ENCODE measurements around the gene NOS1AP.
"Not testable (repeated sequence)": the region's sequence is repeated elsewhere in the genome, so short reads cannot be mapped to it uniquely, and the experiment has no call there.

NOS1AP gene

DNA sequence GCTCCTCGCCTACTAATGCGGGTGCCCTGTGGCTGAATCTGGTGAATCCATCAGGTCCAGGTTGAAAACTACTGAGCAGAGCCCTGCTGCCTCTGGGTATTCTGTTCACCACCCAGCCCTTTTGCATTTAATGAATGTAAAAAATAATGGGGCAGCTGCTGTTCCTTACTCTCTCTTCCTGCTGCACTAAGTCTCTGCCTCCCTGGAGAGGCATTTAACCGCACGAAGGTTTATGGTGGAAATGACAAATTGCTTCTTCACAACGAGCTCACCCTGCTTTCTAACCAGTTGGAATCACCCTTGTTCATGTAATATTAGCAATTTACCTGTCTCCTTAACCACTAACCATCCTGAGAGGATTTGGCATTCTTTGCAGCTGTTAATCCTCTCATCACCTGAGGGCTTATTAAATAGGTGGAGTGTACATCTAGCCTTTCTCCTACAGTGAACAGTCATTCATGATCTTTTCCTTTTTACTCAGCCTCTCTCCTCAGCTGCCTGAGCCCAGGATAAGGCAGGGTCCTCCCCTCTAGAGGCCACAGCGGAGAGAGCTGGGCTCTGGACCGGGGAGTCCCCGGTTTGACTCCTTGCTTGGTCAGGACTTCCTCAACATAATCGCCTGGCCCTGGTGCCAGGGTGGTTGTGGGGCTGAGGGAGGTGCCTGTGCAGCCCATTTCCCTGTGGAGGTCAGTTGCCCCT lies 97.6 kb downstream of the NOS1AP start:
- DNase-seq (ENCODE audit: low read depth in 2 of 2), result no peak

DNA sequence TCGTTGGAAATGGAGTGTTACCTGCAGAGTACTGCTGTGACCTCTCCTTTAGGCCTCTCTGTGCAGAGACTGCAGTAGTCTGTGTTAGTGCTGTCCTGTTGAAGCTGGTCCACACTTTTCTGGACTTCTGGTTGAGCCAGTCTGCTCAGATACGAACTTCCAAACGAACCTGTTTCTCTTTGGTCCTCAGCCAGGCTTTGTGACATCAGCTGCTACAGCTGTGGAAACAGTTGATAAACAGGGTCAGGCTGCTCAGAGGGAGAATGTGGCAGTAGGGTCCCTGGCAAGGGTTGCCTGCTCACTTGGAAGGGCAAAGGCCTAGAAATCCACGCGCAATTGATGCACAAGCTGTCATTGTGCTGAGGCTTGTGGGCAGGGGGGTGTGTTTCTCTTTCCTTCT lies 98.8 kb downstream of the NOS1AP start:
- DNase-seq (ENCODE audit: low read depth in 2 of 2), result no peak

DNA sequence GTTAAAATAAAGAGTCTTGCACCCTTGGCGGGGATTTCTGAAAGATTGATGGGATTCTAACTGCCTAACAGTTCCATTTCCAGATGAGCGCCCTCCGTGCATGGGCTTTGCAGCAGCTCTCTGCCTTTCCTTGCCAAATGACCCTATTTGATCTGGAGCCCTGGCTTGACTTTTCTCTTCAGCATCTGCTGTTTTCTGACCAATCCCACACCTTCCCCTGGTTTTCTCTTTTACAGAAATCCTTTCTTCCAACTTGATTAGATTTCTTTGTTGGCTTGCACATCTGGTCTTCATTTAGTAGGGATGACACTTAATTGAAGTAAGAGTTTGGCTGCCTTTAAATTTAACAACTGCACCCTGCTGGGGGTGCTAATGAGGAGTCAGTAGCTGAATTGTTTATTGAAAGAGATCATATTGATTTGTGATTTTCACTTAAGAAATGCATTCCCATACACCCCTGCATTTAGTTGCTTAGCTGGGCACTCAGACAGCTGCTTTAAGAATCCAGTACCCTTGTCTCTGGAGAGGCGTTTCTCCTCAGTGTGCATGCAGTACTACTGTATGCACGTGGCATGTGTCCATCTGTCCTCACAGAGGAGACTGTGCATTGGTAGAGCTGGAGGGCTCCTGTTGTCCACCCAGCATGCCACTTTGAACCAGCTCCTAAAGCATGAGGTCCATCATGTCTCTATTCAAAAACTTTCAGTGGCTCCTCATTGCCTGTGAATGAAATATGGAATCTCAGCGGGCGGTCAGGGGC lies 99.7 kb downstream of the NOS1AP start:
- DNase-seq (ENCODE audit: low read depth in 2 of 2), result no peak

DNA sequence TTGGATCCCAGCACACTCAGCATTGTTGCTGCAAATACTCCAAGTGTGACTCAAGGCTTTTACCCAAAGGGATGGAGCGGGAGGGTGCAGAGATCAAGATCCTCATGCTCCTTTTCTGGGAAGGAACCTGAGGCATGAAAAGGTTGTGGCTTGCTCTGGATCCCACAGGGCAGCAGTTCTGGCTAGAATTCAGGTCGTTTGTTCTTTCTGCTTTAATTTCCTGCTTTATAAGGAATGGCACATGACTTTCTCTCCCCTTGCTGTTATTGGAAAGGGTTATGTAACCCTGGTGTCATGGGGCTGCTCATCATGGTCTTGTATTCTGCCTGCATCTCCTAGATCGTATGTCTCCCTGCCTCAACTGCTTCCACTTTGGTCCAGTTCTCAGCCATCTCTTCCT lies 101.6 kb downstream of the NOS1AP start:
- no peak for DNase-seq (ENCODE audit: low read depth in 2 of 2)

DNA sequence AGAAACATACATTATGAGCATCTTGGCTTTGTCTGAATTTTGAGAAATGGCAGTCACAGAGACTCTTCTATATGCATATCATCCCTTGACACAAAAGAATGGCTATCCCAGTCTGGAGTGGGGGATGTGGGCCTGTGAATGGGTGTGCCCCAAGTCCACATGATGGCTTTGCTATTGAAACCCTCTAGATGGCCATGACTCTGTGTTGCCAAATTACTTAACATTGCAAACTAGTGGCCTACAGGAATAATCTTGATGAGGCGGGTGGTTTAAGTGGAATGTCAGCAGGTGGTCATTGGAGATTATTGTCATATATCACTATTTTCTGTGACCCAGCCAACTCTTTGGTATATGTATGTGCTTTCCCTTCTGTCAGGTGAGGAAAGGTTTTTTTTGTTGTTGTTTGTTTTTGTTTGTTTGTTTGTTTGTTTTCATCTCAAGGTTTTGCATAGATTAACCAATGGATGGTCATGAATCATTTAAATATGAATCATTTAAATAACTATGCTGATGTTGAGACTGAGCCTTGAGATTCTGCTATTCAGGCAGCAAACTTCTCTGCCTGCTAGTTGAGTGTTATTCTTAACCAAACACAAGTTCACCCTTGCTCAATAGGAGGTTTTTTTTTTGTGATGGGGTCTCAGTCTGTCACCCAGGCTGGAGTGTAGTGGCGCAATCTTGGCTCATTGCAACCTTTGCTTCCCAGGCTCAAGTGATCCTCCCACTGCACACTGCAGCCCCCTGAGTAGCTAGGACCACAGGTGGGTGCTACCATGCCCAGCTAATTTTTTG lies 103.0 kb downstream of the NOS1AP start:
- no peak for DNase-seq (ENCODE audit: low read depth in 2 of 2)

DNA sequence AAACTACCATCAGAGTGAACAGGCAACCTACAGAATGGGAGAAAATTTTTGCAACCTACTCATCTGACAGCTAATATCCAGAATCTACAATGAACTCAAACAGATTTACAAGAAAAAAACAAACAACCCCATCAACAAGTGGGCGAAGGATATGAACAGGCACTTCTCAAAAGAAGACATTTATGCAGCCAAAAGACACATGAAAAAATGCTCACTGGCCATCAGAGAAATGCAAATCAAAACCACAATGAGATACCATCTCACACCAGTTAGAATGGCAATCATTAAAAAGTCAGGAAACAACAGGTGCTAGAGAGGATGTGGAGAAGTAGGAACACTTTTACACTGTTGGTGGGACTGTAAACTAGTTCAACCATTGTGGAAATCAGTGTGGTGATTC lies 104.1 kb downstream of the NOS1AP start:
- not testable (repeated sequence) for DNase-seq (ENCODE audit: low read depth in 2 of 2)

DNA sequence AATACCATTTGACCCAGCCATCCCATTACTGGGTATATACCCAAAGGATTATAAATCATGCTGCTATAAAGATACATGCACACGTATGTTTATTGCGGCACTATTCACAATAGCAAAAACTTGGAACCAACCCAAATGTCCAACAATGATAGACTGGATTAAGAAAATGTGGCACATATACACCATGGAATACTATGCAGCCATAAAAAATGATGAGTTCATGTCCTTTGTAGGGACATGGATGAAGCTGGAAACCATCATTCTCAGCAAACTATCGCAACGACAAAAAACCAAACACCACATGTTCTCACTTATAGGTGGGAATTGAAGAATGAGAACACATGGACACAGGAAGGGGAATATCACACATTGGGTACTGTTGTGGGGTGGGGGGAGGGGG lies 104.5 kb downstream of the NOS1AP start:
- not testable (repeated sequence) for DNase-seq (ENCODE audit: low read depth in 2 of 2)

DNA sequence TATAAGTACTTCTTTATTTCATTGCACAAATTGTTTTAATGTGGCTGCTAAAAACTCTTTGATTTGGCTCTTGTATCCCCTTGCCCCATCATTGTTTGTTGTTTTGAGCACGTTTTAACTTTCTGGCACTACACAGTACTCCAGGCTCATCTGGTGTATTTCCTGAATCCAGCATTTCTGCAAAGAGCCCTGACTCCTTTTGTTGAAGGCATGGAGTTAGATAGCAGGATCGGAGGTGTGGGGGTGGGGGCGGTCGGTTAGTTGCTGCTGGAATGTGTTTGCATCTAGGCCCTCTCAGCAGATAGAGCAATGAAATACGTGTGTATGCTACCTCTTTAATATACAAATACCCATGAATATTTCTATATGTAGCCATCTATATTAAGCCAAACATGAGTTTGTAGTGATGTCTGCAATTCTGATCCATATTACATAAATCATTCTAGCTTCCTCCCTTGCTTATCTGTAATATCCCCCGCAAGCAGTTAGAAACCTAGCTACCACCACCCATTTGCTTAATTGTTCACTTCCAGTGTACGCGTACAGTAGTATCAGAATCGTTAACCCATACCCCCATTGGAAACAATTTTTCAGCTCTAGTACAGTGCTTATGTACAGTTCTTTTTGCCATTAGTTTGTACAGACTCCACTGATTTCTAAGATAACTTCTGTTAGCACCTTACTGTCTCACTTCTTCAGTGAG lies 106.0 kb downstream of the NOS1AP start:
- DNase-seq (ENCODE audit: low read depth in 2 of 2), result no peak

DNA sequence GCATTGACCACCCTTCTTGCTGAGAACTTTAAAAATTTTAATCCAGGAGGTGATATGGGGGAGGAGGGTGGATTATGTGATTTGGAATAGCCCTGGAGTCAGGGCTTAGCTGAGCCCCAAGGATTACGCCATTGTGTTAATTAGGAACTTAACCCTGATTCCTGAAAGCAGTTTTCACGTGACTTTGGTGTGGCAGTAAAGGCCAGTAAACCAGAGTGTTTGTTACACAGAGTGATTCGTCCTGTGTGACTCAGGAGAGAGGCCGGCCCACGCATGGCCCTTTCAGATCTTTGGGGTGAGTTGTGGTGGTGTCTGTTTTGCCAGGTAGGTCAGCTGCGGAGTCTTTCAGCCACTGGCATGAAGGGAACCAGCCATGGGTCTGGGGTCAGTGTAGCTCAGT lies 107.6 kb downstream of the NOS1AP start:
- DNase-seq (ENCODE audit: low read depth in 2 of 2), result no peak

DNA sequence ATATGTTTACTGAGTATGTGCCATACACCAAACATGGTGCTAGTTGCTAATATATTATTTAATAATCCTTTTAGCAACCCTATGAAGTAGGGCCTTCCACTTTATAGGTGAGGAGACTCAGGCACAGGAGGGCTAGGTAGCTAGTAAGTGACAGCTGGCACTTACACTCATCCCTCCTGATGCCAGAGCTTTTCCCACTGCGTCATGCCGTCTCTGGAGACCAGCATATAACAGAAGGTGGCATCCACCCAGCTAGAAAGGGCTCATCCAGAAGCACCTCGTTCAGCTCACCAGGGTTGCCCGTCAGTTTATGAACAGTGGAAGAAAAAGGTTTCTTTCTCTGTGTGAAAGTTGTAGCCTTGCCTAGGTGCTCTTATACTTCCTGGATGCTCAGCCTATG lies 108.9 kb downstream of the NOS1AP start:
- no peak for DNase-seq (ENCODE audit: low read depth in 2 of 2)

DNA sequence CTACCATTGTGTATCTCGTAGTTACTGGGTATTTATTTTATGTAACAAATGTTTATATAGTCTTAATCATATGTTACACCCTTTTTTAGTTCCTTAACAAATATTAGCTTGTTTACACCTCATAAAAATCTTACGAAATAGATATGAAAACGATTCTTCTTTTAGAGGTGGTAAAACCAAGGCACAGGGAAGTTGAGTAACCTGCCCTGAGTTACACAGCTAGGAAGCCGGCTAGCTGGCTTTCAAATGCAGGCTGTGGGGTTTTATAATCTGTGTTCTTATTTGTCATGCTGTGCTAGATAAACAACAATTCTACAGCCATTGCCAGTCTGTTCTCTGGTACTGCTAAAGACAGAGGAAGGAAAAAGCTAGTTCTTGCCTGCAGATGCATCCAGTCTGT lies 109.6 kb downstream of the NOS1AP start:
- no peak for DNase-seq (ENCODE audit: low read depth in 2 of 2)

DNA sequence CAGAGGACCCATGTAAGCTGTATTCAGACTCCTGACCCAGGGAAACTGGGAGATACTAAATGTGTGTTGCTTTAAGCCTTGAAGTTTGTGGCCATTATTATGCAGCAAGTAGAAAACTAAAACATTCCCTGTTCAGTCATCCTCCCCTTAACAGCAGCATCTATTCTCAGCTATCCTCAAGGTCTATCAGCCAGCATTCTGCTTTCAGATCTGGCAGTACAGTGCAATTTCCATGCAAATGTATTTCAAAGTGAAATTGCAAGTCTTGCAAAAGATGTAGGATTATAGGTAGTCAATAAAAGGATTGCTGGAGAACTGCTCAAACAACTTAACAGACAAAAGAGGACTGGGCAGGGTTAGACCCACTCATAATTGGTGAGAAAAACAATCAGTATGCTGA lies 111.3 kb downstream of the NOS1AP start:
- DNase-seq (ENCODE audit: low read depth in 2 of 2), result no peak

DNA sequence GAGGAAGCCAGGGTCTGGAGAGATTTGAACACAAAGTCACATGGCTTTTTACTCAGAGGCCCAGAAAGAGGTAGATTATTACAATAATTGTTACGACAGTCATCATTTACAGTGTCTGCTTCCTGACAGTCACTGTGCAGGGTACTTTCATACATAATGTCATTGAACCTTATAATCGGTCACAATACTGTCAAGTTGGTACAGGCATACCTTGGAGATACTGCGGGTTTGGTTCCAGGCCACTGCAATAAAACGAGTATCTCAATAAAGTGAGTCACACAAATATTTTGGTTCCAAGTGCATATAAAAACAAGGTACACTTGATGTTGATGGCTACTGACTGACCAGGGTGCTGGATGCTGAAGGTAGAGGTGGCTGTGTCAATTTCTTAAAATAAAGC lies 112.6 kb downstream of the NOS1AP start:
- no peak for DNase-seq (ENCODE audit: low read depth in 2 of 2)

DNA sequence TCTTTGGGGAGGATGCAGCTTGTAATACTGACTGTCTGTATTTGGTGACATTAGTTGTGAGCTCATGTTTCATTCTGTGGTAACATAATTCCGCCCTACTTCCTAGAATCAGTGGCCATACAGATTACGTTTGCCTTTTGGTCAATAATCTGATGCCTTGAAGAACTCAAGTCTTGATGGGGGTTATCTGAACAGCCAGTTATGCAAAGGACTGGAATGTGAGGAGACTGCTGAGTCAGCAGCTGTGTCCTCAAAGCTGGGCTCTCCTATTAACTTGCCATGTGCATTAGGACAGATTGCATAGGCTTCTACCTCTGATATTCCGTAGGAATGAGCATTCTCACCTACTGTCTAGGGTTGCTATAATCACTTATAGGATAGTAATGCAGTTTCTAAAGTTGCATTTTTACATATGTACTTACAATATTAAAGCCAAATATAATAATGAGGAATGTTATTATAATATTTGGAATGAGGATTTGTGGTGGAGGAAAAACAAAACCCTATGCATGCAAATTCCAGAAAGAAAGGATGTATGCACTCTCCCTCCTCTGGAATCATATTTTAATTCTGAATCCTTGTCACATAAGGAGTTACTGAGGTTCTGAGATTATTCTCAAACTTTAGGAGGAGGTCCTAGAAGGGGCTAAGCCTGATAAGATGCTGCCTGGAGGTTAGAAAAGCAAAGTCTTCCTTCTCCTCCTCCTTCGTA lies 116.0 kb downstream of the NOS1AP start:
- DNase-seq (ENCODE audit: low read depth in 2 of 2), result no peak

DNA sequence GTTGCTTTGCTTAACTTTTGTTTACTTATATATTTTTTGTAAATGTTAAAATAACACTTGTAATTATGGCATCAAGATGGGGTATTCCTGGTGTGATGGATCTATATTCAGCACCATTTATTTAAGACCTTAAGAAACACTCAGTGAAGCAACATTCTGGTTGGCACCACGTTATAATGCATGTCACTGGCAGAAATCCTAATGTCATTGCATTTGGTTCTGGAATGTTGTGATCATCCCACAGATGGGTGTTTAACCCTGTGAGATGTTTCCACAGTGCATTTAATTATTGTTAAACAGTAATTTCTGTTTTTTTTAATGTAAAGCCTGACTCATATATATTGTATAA lies 116.5 kb downstream of the NOS1AP start:
- DNase-seq (ENCODE audit: low read depth in 2 of 2), result no peak

DNA sequence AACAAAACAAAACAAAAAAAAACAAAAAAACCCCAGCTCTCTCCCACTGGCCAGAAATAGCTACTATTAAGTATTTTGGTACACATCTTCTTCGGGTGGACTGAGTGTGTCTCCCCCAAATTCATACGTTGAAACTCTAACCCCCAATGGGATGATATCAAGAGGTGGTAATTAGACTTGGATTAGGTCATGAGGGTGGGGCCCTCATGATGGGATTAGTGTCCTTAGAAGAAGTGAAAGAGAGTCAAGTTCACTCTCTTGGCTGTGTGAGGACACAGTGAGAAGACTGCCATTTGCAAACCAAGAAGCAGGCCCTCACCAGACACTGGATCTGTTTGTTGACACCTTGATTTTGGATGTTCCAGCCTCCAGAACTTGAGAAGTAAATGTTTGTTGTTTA lies 116.9 kb downstream of the NOS1AP start:
- DNase-seq (ENCODE audit: low read depth in 2 of 2), result no peak

DNA sequence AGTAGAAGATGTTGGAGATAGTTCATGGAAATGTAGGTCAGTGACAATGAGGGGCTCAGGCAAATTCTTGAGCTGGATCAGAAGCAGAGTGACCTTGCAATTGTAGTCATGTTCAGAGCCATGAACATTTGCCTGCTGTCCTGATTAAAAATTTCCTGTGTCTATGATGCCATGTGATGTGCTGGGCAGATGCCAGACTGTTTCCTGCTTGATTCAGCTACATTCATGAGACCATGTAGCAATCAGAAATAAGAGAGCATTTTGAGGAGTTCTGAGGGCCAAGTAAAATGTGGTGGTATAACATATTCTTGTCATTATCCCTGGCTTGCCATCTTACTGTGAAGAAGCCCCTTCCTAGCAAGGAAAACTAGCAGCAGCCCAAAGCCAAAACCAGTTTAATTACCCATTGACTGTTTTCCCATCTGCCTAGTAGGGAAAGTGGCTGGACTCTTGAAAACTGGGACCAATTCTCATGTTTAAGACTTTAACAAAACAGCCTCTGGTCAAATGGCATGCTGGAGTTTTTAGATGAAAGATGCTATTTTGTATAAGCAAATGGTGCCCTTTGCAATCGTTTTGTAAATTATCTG lies 118.3 kb downstream of the NOS1AP start:
- no peak for DNase-seq (ENCODE audit: low read depth in 2 of 2)

DNA sequence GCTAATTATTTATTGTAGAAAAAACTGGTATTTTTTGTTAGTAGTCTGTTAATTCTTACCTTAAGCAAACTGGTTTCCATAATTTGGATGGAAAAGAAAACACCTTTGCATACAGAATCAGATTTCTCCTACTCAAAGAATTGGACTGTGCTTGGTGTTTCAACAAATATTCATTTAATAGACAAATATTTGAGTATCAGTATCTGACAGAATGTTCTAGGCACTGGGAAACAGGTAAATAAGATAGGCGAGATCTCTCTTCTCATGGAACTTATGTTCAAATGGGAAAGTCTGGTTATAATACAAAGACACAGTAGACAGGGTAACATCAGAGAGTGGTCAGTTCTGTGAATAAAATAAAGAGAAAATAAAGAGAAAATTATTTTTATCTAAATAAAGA lies 119.9 kb downstream of the NOS1AP start:
- DNase-seq (ENCODE audit: low read depth in 2 of 2), result no peak

DNA sequence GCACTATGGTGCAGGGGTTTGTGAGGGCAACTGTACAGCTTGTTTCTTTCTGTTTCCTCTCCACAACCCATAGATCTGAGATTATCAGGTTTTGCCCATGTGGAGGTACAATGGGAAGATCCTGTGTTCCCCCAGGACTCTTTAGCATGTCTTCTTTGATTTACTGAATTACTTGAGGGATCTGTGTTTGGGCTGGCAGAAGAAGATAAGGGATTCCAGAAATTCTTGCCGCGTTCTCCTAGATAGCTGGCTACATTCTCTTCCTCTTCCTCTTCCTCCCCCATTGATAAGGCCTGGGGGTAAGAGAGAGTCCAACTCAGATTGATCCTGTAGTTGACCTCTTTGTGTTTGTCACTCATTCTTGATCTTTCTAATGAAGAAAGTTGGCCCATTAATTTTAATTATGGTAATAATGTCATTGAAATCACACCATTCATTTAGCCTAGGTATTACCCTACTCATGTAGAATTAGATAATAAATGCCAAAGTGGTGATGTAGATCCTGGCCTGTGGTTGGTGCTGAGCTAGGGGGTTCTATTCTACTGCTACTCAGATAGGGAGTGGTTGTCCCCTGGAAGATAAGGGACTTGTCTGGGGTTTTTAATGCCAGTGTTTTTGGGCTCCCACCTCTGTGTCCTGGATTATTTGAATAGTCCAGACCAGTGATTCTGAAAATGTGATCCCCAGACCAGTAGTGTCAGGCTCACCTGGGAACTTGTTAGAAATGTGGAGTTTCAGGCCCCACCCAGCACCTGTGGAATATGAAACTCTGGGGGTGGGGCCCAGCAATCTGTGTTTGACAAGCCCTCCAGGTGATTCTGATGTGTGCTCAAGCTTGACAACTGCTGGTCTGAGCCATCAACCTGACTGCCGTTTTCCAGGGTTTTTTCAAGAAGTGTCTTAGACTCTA lies 122.2 kb downstream of the NOS1AP start:
- no peak for DNase-seq (ENCODE audit: low read depth in 2 of 2)

DNA sequence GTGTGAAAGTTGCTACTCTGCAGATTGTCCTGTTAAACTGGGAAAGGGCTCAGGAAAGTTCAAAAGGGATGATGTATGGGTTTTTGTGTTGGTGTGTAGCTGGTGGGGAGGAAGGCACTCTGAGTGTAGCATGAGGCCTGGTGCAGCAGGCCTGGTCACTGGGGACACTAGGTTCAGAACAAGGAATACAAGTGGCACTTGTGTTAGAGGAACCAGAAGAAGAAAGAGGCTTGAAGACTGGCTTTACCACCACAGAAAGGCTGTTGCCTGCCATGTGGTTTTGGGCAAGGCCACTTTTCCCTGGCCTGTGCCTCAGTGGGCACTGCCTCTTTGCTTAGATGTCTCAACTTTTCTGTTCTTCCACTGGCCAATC lies 122.8 kb downstream of the NOS1AP start:
- DNase-seq (ENCODE audit: low read depth in 2 of 2), result no peak
